GM21529 (cell line): Measurements from ENCODE around the gene NR3C2.

Experiments used
- ATAC-seq: cut with Tn5 transposase; IDR thresholded peaks from one replicate; pipeline ENCODE4 v1.9.1; 2021; ENCODE audit not compliant: unreplicated experiment

Gene NR3C2

DNA sequence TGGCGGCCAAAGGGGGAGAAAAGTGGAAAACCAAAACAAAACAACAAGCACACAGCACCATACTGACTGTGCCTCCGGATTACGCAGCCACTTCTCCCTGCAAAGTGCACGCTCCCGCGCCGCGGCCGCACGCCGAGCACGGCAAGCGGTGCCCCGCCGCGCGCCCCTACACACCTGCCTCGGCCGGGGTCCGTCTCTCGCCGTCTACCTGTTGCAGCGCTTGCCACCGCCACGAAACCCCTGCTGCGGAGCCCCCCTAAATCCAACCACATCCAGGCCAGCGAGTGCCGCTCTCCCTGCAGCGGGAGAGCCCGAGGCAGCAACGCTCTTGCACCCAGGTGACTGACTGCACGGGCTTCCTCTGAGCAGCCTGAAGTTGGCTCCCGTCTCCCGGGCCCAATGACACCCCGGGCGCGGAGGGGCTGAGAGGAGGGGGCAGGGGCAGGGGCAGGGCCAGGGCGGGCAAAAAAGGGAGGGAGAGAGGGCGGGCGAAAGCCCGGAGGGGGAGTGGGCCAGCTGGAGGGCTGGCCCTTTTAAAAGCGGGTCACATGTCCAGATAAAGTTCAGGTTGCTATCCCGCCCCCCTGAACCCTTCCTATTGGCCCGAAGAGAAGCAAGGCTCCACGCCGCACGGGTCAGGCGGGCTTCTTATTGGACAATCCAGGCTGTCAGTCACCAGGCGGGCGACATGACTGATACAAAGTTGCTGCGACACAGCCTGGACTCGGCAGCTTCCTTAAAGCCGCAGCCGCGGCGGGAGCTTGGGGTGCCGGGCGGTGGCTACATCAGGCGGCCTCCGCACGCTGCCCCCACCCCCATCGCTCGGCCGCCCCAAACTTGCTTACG lies at the start of gene NR3C2:
Gene NR3C2 (minus strand): TSS at position 429 of the 846 bp plus-strand sequence.
- peak; percentile 97 for ATAC-seq

DNA sequence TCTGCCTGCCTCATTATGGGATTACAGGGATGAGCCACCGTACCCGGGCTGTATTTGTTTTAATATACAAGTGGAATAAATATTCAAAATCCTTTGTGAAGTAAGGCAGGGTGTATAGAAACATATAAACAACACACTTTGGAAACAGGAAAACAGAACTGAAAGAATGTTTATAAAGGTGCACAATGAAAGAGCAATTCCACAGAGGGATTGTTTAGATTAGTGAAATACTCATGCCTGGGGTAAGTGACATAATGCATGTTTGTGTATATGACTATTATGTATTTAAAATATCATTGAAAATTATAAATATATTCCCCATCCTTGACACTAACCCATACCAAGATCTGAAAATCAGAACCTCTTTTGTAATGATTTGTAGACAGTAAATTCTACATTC lies 45.0 kb upstream of the NR3C2 start:
- ATAC-seq, result no peak

DNA sequence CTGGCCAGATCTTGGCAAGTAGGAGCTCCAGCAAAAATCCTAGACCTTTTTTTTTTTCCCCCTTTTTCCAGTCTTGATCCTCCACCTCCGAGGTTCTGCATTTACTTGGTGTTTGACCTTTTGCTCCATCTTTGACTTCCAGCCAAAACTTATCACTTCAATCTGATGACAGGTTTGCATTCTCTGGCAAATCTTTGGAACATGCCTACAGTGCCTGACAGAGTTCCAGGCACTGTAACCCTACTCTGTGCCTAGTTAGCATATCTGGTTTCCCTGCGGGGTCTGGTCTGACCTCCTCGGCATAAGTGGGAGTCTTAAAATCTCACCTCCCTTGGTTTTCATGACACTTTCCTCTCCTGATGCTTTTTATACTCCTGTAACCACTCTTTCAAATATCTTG lies 39.4 kb upstream of the NR3C2 start:
- ATAC-seq, result no peak

DNA sequence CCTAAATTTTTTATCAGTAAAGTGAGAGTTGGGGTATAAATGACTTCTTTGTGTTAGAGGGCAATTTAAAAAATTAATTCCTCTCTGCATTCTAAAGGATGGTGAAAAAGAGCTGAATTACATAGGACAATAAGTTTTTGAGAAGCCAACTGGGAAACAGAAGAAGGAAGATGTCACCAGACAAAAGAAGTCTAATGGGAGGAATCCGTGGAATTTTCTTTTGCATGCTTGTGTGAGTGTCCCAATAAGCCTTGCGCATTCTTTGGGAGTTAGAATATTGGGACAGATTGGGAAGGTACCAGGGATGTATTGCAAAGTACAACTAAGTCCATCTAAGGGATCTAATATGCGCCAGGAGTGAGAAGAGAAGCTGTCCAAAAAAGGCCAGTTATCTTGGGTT lies 35.1 kb upstream of the NR3C2 start:
- no peak for ATAC-seq

DNA sequence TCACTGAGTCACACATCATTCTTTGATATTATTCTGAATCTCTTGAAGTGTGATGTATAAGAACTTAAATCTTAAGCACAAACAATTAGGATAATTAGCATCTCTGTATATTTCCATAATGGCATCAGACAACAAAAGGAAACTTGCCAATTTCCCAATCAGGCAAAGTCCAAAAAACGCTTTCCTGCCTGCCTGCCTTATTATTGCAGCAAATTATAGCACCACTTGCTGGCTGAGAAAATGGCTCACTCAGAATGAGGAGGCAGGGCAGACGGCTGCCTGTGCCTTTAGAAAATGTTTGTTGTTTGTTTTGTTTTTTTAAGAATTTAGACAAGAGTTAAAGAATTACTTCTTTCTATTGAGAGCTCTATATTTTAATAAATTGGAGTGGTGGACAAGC lies 27.7 kb upstream of the NR3C2 start:
- ATAC-seq, result no peak

DNA sequence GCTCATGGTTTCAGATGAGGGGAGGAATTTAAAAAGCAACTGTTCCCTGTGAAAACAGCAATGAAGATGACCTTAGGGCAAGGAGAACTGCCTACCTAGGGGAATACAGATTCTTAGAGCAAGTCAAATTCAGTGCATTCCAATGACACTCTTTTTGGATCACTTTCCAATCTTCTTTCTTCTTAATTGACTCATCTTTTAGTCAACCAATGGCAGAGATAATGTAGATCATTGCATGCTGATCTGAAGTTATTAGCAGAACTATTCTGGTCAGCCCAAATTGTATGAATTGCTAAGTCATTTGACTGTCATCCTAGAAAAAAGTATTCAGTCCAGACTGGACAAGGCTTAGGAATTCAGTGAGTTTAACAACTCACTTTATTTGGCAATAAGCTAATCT lies 12.6 kb upstream of the NR3C2 start:
- ATAC-seq, result no peak

DNA sequence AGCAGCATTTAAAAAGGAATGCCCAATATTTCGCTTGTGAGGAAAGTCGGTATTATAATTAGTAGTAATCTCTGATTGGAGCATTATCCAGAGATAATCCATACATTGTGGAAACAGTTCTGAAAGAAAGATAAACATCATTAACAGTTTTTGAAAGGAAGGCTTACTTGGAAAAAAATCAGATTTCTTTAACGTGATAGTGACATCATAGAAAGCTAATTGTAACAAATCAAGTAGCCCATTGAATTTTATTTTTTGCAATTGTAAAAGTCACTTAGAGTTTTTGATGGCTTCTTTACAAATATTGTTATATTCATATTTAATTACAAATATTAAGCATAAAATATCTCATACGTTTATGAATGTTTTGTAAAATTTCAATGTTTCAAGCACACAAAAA lies 11.6 kb upstream of the NR3C2 start:
- no peak for ATAC-seq

DNA sequence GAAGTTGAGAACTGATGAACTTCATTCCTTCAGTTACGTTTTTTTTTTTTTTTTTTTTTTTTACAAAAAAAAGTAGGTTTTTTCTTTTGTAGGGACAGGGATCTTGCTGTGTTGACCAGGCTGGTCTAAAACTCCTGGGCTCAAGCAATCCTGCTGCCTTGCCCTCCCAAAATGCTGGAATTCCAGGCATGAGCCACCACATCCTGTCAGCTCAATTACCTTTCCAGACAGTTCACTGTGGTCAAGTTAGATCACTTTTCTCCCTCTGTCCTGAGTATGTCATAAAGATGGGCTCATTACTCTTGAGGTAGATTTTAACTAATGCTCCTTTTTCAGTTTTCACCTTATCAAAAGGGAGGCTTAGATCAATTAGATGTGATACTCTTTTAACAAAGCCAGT lies 10.8 kb upstream of the NR3C2 start:
- no peak for ATAC-seq

DNA sequence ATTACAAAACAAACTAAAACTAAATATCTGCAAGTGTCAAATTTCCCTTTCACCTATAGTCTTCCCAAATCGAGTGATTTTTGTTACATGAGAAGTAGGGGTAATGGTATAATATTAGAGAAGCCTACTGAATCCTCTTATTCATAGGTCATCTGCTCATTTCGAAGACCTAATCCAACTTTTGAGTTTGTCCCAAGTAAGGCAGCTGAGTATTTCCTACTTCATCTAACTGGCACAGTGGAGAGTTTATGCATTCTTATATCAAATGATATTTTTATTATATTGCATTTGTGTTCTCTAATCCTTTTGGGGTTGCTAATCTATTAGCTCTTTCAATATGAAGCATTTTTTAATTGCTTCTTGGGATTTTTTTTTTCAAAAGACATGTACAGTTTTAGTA lies 7.7 kb upstream of the NR3C2 start:
- ATAC-seq, result no peak

DNA sequence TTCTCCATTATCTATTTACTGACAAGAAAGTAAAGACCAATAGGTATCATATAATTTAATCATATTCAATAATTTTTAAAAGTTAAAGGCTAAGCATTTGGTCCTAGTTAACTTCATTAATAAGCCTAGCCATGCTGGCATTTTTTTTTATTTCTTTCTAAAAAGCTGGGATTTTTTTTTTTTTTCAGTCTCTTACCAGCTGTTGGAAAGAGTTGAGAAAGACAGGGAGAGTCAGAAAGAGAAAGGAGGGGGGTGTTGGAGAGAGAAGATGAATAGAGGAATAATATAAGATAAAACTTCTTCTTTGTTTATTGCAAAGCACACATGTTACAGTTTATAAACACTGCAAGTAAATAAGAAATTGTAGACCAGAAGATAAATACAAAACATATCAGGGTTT lies 5.9 kb upstream of the NR3C2 start:
- no peak for ATAC-seq

DNA sequence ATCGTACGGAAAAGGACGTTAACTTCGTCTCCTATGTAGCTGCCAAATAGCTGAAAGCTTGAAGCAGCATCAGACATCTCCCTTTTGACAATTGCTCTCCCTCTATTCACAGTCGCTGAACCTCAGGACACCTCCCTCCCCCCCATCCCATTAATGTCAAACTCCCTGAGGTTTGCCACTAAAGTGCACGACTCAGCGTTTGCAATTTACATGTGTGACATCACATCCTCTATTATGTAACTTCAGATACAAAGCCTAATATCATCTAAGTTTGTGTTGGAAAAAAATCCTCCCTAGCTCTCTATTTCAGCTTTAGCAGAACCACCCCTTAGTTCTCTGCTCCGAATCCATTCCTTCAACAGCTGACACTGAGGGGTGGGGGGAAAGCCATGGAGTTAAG lies 5.5 kb upstream of the NR3C2 start:
- no peak for ATAC-seq

DNA sequence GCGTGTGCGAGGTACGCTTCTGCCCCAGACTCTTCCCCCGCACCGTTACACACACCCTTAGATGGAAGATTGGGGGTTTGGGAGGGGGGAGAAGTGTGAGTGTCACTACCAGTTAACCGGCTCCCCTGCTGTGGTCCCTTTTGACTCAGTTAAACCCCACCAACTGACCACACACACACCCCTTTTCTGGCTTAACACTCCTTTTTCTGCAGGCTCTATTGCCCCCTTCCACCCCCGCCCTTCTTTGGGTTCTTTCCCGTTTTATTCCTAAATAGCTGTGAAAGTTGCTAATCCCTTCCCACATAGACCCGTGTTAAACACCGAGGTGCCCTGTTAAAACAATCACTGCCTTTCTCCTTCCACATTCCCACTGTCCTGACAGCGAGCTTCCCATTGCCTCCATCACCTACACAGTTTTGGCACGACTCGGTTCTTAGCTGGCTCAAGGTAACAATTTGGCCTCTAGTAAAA lies 3.7 kb upstream of the NR3C2 start:
- ATAC-seq, result no peak

DNA sequence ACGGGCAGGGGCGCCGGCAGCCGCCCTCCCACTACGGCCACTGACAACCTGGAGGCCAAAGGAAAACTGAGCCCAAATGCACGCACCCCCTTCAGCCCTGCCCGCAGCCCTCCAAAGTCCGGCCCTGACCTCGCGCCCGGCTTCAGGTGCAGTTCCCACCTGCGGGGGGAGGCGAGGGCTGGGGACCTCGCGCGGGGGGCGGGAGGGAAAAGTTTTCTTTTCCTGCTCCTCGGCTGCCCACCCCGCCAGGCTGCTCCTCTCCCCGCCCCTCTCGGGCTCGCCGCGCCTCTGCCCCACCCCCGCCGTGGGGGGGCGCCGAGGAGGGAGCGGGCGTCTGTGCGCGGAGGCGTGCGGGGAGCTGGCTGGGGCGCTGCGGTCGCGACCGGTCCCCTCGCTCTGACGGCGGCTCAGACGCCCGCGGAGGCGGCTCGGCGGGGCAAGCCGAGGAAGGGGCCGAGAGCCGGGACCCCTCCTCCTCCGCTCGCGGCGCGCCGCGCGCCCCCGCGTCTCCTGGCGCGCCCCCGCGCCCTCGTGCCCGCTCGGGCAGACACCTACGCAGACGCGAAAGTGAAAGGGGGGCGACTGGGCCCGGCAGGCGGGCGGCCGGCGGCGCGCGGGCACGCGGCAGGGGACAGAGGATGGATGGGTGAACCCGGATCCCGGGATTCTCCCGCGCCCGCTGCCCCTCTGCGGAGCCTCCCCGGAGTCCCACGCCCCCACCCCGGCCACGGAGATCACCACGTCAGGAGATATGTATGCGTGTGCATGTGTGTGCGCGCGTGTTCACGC lies 3.1 kb upstream of the NR3C2 start:
- no peak for ATAC-seq

DNA sequence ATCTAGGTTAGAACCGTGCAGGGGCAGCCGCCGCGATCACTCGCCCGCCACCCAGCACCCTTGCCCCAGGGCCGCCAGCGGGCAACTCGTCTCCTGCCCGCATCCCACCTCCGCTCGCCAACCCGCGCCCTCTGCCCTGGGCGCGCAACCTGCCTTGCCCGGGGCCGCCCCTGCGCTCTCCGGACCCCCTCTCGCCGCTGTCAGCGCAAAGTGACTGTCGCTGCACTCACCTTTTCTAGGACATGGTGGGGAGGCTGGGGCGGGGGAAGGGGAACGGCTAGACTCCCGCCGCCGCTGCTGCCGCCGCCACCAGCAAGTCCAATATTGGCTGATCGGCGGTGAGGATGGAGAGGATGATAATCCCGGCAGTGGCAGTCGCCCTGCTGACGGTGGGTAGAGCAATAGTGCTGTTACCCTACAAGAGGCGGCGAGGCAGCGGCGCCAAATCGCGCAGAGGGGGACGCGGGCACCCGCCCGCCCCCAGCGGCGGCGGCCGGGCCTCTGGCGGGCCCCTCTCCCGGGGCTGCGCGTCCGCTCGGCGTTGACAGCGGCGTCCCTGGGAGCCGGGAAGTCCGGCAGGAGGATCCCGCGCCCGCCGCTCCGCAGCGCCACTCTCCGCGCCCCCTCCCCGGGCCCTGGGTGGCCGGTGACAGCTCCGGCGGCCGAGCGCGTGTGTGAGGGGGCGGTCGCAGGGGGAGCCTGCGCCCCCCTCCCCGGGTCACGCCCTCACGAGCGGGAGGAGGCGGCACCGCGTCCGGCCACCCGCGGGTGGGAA lies 2.3 kb upstream of the NR3C2 start:
- ATAC-seq, result no peak

DNA sequence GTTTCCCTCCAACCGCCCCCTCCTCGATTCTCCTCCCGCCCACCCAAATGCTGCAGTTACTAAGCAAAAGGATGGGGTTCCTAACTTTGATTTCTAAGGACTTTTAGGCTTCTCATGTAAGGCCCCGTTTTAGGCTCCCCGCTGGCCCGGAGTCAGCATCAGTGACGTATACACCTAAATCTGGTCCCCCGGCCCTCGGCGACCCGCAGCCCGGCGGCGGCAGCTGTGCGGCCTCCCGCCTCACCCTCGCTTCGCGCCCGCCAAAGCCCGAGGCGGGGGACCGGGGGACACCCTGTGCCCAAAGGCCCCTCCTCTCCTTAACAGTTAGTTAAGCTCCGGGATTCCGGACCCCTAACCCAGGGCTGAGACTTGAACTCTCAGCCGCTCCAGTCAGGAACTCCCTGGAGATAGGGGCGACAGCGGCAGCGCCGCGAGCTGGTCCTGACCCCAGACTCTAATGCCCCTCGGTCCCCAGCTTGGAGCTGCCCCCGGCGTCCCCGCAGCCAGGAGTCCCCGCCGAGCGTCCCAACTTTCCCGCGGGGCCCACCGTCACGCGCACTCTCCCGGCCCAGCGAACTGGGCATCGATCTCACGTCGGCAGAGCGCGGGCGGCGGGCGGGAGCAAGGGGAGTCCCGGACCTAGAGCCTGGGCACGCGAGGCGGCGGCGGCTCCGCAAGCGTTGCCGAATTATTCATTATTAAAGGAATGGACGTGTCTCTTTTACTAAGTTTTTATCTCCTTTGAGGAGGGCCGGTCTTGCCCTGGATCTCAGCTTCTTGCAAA lies 1.5 kb upstream of the NR3C2 start:
- ATAC-seq, result no peak

DNA sequence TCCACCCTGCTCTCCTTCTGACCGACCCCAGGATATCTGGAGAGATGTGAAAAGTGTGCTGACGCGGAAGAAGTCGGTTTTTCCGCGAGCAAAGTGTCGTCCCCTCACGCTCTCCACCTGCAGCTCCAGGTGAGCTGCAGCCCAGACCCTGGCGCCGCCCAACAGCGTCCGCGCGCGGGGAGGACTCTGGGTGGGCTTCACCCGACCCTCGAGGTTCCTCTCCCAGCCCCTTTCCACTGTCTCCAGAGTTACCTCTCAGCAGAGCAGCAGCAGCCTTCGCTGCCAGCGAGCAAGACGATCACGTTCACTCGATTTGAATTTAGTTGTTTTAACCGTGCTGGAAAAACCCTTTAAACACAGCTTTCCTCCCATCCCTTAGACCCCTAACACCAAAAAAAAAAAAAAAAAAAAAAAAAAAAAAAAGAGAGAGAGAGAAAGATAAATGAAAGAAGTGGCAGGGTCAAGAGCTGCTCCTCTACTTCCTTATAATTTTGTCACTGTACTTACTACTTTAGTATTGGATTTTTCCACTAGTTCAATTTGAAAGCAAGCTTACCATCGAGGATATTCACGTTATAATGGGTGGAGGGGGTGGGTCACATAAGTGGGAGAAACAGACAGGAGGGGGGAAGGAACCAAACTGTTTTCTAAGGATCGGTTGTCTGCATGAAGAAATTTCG lies 758 bp upstream of the NR3C2 start:
- peak; percentile 11 for ATAC-seq

DNA sequence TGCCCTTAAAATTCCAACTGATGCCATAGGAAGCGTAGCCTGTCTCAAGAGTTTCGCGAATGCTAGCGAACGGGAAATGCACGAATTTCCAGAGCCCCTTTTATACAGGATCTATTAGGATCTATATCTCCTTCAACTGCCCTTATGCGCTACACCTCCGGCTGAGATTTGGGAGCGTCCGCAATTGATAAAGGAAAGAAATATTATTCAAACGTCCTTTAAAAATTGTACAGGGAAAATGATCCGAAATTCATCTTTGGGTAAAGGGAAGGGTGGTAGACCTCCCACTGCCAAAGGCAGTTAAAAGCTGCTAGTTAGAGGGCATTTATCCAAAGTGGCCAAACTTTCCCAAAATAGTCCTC lies 609 bp downstream of the NR3C2 start:
- ATAC-seq, result no peak

DNA sequence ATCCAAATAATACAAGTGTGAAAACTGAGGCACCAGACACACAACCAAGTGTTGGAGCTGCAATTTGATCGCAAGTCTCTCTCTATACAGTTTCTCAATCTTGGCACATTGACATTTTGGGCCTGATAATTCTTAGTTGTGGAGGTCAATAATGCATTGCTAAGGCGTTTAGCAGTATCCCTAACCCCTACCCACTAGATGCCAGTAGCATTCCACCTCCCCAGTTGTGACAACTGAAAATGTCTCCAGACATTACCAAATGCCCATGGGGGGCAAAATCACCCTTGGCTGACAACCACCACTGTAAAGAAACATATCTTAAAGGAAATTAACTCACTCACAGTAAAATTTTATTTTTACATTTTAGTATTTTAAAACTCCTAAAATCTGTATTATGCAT lies 4.2 kb downstream of the NR3C2 start:
- no peak for ATAC-seq

DNA sequence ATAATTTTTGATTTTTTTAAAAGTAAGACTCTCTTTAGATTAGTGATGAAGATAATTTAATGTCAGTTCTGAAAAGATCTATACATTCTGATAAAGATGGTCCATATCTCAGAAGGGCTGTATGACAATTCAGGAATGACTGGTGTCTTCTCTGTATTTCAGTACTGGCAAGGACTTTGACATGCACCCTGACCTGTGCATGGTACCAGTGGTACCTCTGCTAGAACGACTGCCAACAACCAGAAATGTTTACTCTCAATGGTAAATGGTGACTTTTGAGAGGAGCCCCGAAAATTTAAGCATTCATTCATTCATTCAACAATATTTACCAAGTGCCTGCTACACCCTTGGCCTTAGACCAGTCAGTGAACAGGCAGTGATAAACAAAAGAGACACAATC lies 4.8 kb downstream of the NR3C2 start:
- ATAC-seq, result no peak

DNA sequence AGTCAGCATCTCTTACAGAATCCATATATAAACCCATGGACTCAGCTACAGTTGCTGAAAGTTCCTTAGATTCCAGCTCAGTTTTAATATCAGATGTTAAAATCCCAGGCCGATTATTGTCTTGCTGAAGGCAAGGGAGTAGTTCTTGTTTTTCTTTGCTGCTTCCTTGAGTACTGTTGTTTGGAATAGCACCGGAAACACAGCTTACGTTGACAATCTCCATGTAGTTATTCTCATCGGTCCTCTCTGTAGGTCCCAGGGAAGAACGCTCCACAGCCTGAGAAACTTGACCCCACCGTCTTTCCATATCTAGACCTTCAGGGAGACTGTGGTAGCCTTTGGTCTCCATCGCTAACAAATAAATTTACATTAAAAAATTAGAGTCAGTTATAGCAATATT lies 5.7 kb downstream of the NR3C2 start:
- ATAC-seq, result no peak
